GM23338 (cell line): ENCODE measurements around the gene ACTA2.

Source experiments
- CREB1 ChIP-seq: fragments of 250-450 bp; sonication (Bioruptor Pico); IDR thresholded peaks from 2 replicates; pipeline ENCODE4 v1.5.0; 2020; ENCODE audit warnings: low read depth, mild to moderate bottlenecking, moderate library complexity
- EZH2 ChIP-seq: fragments of 200-600 bp; sonication (generic); IDR thresholded peaks from one replicate; pipeline ENCODE4 v1.8.0; 2017; ENCODE audit warnings: antibody characterized with exemption, mild to moderate bottlenecking, low read depth; ENCODE audit not compliant: unreplicated experiment
- EZH2phosphoT487 ChIP-seq: fragments of 200-600 bp; sonication (generic); IDR thresholded peaks from one replicate; pipeline ENCODE4 v1.8.1; 2018; ENCODE audit warnings: antibody characterized with exemption; ENCODE audit not compliant: unreplicated experiment
- NANOG ChIP-seq: IDR thresholded peaks from 2 replicates; pipeline ENCODE4 v1.6.1; 2016; ENCODE audit warnings: antibody characterized with exemption, borderline replicate concordance
- POLR2AphosphoS5 ChIP-seq: IDR thresholded peaks from 2 replicates; pipeline ENCODE4 v1.6.1; 2016; ENCODE audit warnings: antibody characterized with exemption, low read depth
- STAT1 ChIP-seq: IDR thresholded peaks from one replicate; pipeline ENCODE4 v1.6.1; 2016; ENCODE audit warnings: antibody characterized with exemption; ENCODE audit not compliant: unreplicated experiment
- TF ChIP-seq, protein P1 (sequence below), 2 experiments: fragments of 200-600 bp in 1 of 2; sonication (generic) in 1 of 2; conservative IDR thresholded peaks; 2 replicates each; pipeline versions ENCODE4 v1.5.1 to v1.6.1; 2016 to 2017; ENCODE audit warnings: antibody characterized with exemption in 2 of 2, low read depth in 2 of 2, mild to moderate bottlenecking in 2 of 2, moderate library complexity in 1 of 2
- TF ChIP-seq, protein P2 (sequence below): IDR thresholded peaks from one replicate; pipeline ENCODE4 v1.6.1; 2018; ENCODE audit warnings: antibody characterized with exemption; ENCODE audit not compliant: unreplicated experiment

DNA sequence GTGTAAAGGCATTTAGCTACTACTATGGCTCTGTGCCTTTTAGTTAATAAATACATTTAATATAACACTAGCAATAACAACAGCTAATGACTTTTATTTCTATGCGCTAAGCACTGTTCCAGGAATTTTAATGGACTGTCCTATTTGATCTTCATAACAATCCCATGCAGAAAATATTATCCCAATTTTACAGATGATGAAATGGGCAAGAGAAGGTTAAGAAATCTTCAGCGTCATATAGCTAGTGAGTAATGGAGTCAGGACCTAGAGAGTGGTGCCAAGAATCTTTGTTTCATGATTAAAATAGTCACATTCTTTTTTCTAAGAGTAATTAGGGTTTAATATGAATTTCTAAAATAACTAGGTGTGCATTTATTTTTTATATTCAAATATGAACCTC is 32.4 kb downstream of the ACTA2 start:
- TF ChIP-seq, protein P1, sequence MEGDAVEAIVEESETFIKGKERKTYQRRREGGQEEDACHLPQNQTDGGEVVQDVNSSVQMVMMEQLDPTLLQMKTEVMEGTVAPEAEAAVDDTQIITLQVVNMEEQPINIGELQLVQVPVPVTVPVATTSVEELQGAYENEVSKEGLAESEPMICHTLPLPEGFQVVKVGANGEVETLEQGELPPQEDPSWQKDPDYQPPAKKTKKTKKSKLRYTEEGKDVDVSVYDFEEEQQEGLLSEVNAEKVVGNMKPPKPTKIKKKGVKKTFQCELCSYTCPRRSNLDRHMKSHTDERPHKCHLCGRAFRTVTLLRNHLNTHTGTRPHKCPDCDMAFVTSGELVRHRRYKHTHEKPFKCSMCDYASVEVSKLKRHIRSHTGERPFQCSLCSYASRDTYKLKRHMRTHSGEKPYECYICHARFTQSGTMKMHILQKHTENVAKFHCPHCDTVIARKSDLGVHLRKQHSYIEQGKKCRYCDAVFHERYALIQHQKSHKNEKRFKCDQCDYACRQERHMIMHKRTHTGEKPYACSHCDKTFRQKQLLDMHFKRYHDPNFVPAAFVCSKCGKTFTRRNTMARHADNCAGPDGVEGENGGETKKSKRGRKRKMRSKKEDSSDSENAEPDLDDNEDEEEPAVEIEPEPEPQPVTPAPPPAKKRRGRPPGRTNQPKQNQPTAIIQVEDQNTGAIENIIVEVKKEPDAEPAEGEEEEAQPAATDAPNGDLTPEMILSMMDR (conservative IDR thresholded peaks at IDR 0.05; ENCODE audit: low read depth in 2 of 2): no peak
- TF ChIP-seq CREB1 (CRISPR knock-in tag) (no peak), EZH2phosphoT487 (no peak), EZH2 (no peak), POLR2AphosphoS5 (no peak), STAT1 (no peak), NANOG (no peak)
- TF ChIP-seq, protein P2, sequence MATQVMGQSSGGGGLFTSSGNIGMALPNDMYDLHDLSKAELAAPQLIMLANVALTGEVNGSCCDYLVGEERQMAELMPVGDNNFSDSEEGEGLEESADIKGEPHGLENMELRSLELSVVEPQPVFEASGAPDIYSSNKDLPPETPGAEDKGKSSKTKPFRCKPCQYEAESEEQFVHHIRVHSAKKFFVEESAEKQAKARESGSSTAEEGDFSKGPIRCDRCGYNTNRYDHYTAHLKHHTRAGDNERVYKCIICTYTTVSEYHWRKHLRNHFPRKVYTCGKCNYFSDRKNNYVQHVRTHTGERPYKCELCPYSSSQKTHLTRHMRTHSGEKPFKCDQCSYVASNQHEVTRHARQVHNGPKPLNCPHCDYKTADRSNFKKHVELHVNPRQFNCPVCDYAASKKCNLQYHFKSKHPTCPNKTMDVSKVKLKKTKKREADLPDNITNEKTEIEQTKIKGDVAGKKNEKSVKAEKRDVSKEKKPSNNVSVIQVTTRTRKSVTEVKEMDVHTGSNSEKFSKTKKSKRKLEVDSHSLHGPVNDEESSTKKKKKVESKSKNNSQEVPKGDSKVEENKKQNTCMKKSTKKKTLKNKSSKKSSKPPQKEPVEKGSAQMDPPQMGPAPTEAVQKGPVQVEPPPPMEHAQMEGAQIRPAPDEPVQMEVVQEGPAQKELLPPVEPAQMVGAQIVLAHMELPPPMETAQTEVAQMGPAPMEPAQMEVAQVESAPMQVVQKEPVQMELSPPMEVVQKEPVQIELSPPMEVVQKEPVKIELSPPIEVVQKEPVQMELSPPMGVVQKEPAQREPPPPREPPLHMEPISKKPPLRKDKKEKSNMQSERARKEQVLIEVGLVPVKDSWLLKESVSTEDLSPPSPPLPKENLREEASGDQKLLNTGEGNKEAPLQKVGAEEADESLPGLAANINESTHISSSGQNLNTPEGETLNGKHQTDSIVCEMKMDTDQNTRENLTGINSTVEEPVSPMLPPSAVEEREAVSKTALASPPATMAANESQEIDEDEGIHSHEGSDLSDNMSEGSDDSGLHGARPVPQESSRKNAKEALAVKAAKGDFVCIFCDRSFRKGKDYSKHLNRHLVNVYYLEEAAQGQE: no peak
